HepG2 (cell line): ENCODE data around the gene ELOVL6. TPM values are rescaled to one million over a fixed set of nuclear protein-coding genes. Genes with fewer than 3 reads are reported as not detected.
A peak's percentile ranks its signal among the peaks of the same experiment; 100 is the strongest.

Experiments
- ATF7 ChIP-seq, 2 experiments: fragments of 450-650 bp in 1 of 2; sonication (generic) in 1 of 2; formaldehyde crosslinking in 1 of 2; IDR thresholded peaks; 2 replicates each; pipeline versions ENCODE4 v1.4.0 to v1.6.1; 2016 to 2020; ENCODE audit warnings: antibody characterized with exemption in 1 of 2, mild to moderate bottlenecking in 1 of 2, missing genetic modification reagents in 1 of 2
- CBX5 ChIP-seq: sonication (generic); formaldehyde crosslinking; IDR thresholded peaks from 2 replicates; pipeline ENCODE4 v1.4.0; 2020; ENCODE audit warnings: missing genetic modification reagents, borderline replicate concordance
- CTCF ChIP-seq: sonication (generic); formaldehyde crosslinking; IDR thresholded peaks from 2 replicates; pipeline ENCODE4 v1.5.0; 2020; ENCODE audit warnings: mild to moderate bottlenecking, missing genetic modification reagents, moderate library complexity
- DRAP1 ChIP-seq: IDR thresholded peaks from 2 replicates; pipeline ENCODE4 v1.6.1; 2016; ENCODE audit warnings: missing genetic modification reagents, missing compliant biosample characterization
- ELF3 ChIP-seq: IDR thresholded peaks from 2 replicates; pipeline ENCODE4 v1.6.1; 2016; ENCODE audit warnings: missing genetic modification reagents, missing compliant biosample characterization
- FIP1L1 ChIP-seq: fragments of 200-400 bp; formaldehyde crosslinking; IDR thresholded peaks from 2 replicates; pipeline ENCODE4 v1.6.1; 2018; ENCODE audit warnings: low read depth, mild to moderate bottlenecking, low read length, moderate library complexity, borderline replicate concordance; ENCODE audit not compliant: insufficient read depth
- GPN1 ChIP-seq: sonication (generic); formaldehyde crosslinking; IDR thresholded peaks from 2 replicates; pipeline ENCODE4 v1.5.1; 2020; ENCODE audit warnings: missing genetic modification reagents, borderline replicate concordance
- MAFF ChIP-seq: IDR thresholded peaks from 2 replicates; pipeline ENCODE4 v1.6.1; 2011; ENCODE audit warnings: low read depth, low read length, improper control_type of control experiment
- NAIF1 ChIP-seq: sonication (generic); formaldehyde crosslinking; IDR thresholded peaks from 2 replicates; pipeline ENCODE4 v1.5.0; 2020; ENCODE audit warnings: mild to moderate bottlenecking, missing genetic modification reagents, borderline replicate concordance
- NBN ChIP-seq: fragments of 450-650 bp; conservative IDR thresholded peaks from 2 replicates; pipeline ENCODE4 v1.6.1; 2017
- NCOA1 ChIP-seq: sonication (generic); formaldehyde crosslinking; IDR thresholded peaks from 2 replicates; pipeline ENCODE4 v1.9.0; 2021; ENCODE audit warnings: missing genetic modification reagents
- NFE2L1 ChIP-seq: sonication (generic); formaldehyde crosslinking; IDR thresholded peaks from 2 replicates; pipeline ENCODE4 v1.4.0; 2020; ENCODE audit warnings: missing genetic modification reagents, mild to moderate bottlenecking, borderline replicate concordance
- NKX3-1 ChIP-seq: sonication (generic); formaldehyde crosslinking; IDR thresholded peaks from 2 replicates; pipeline ENCODE4 v1.5.0; 2020; ENCODE audit warnings: missing genetic modification reagents
- NR1H2 ChIP-seq: sonication (generic); formaldehyde crosslinking; IDR thresholded peaks from 2 replicates; pipeline ENCODE4 v1.8.1; 2022; ENCODE audit warnings: low read depth, missing genetic modification reagents, borderline replicate concordance
- POLR2AphosphoS2 ChIP-seq: IDR thresholded peaks from 2 replicates; pipeline ENCODE4 v1.6.1; 2011; ENCODE audit warnings: low read depth, low read length, improper control_type of control experiment
- PRMT3 ChIP-seq: sonication (generic); formaldehyde crosslinking; IDR thresholded peaks from 2 replicates; pipeline ENCODE4 v1.8.1; 2022; ENCODE audit warnings: low read depth, mild to moderate bottlenecking, moderate library complexity, missing genetic modification reagents, borderline replicate concordance
- RBM39 ChIP-seq: fragments of 200-400 bp; formaldehyde crosslinking; IDR thresholded peaks from one replicate; pipeline ENCODE4 v1.6.1; 2018; ENCODE audit warnings: antibody characterized with exemption, mild to moderate bottlenecking, low read depth, low read length; ENCODE audit not compliant: poor library complexity, severe bottlenecking
- RFXAP ChIP-seq: sonication (generic); formaldehyde crosslinking; IDR thresholded peaks from 2 replicates; pipeline ENCODE4 v1.4.0; 2020; ENCODE audit warnings: missing genetic modification reagents, borderline replicate concordance
- RNF2 ChIP-seq: fragments of 450-650 bp; conservative IDR thresholded peaks from 2 replicates; pipeline ENCODE4 v1.6.1; 2016; ENCODE audit warnings: low read depth
- ZBTB20 ChIP-seq: sonication (generic); formaldehyde crosslinking; IDR thresholded peaks from 2 replicates; pipeline ENCODE4 v1.8.1; 2023; ENCODE audit warnings: missing genetic modification reagents, low read depth, mild to moderate bottlenecking, borderline replicate concordance
- ZFP62 ChIP-seq: sonication (generic); formaldehyde crosslinking; IDR thresholded peaks from 2 replicates; pipeline ENCODE4 v1.4.0; 2020; ENCODE audit warnings: missing genetic modification reagents
- ZKSCAN1 ChIP-seq: fragments of 150-350 bp; IDR thresholded peaks from 2 replicates; pipeline ENCODE4 v1.6.1; 2014; ENCODE audit warnings: low read length
- ZNF12 ChIP-seq: sonication (generic); formaldehyde crosslinking; IDR thresholded peaks from 2 replicates; pipeline ENCODE4 v1.5.0; 2020; ENCODE audit warnings: missing genetic modification reagents
- ZNF138 ChIP-seq: sonication (generic); formaldehyde crosslinking; IDR thresholded peaks from 2 replicates; pipeline ENCODE4 v1.5.0; 2020; ENCODE audit warnings: mild to moderate bottlenecking, low read depth, missing genetic modification reagents
- ZNF264 ChIP-seq: sonication (generic); formaldehyde crosslinking; IDR thresholded peaks from 2 replicates; pipeline ENCODE4 v1.4.0; 2020; ENCODE audit warnings: missing genetic modification reagents
- ZNF383 ChIP-seq: sonication (generic); formaldehyde crosslinking; IDR thresholded peaks from 2 replicates; pipeline ENCODE4 v1.4.0; 2020; ENCODE audit warnings: missing genetic modification reagents, mild to moderate bottlenecking, borderline replicate concordance
- ZNF746 ChIP-seq: sonication (generic); formaldehyde crosslinking; IDR thresholded peaks from 2 replicates; pipeline ENCODE4 v1.8.0; 2022; ENCODE audit warnings: mild to moderate bottlenecking, missing genetic modification reagents
- ZNF768 ChIP-seq: sonication (generic); formaldehyde crosslinking; IDR thresholded peaks from 2 replicates; pipeline ENCODE4 v1.4.0; 2020; ENCODE audit warnings: missing genetic modification reagents
- ZNF773 ChIP-seq: sonication (generic); formaldehyde crosslinking; IDR thresholded peaks from 2 replicates; pipeline ENCODE4 v1.4.0; 2020; ENCODE audit warnings: missing genetic modification reagents, borderline replicate concordance
- ZNF891 ChIP-seq: sonication (generic); formaldehyde crosslinking; IDR thresholded peaks from 2 replicates; pipeline ENCODE4 v1.5.0; 2020; ENCODE audit warnings: mild to moderate bottlenecking, missing genetic modification reagents
- polyA plus RNA-seq, 8 experiments: library from polyadenylated mRNA; depleted of rRNA in 3 of 8; stranded (reverse) in 7 of 8; unstranded in 1 of 8; fragments of >200 nt; fragmentation: Illumina TruSeq in 4 of 8; extraction: Trizol in 4 of 8; gene quantifications; 2 replicates each; pipeline versions ENCODE4 v1.2.1 to v1.2.3, GENCODE V29; 2011 to 2016; ENCODE audit warnings: low read depth in 4 of 8, missing spikeins in 1 of 8, mixed read lengths in 1 of 8; ENCODE audit not compliant: insufficient read depth in 1 of 8
- total RNA-seq, 5 experiments: library from RNA; depleted of rRNA; stranded (reverse); fragments of >200 nt; fragmentation: Illumina TruSeq; extraction: Trizol; gene quantifications; 2 replicates each; pipeline ENCODE4 v1.2.3, GENCODE V29; 2016; ENCODE audit warnings: low read depth in 1 of 5

The ELOVL6 gene
- total and polyA plus RNA-seq, 2 of the 13 experiments (the other 11 are each of a cell fraction or from before 2014, with no cell fraction given): 14.1 to 23.2 TPM

DNA sequence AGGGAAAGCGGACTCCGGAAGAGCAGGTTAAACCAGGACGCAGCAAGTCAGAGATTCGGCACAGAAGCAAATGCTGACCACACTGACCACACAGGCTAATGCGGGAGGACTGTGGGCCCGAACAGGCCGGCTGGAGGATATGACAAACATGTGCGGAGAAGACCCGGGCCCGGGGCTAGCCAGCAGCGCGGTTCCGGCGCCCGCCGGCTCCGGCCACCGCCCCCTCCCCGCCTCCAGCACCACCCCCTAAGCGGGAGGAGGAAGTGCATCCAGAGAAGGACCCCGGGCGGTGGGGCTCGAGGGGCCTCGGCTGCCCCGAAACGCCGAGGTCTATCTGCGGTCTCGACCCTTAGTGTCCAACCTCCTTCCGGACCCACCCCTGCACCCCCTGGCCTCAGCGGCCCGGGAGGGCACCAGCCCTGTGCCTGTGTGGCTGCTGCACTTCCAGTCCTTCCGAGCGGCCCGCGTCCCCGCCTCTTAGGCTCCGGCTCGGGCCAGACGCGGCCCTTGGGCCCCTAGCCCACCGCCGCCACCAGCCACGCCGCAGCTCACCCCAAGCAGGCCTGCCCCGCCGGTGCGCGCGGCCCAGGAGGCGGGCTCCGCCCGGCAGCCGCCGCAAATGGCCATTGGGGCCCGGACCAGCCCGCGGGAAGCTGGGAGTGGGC is 2.1 kb downstream of the ELOVL6 start (continued):
- no peak for TF ChIP-seq MAFF
- no peak for TF ChIP-seq ZFP62 (CRISPR knock-in tag)
- TF ChIP-seq NAIF1 (CRISPR knock-in tag): no peak
- TF ChIP-seq POLR2AphosphoS2: no peak
- no peak; the same call in 1 of the 2 replicates for TF ChIP-seq RFXAP
- TF ChIP-seq ZNF12 (CRISPR knock-in tag): 0 out of 2 replicates have a peak, but pooled peaks have one; percentile 11
- TF ChIP-seq ZNF383 (CRISPR knock-in tag): peak; percentile 90; the same call in 1 of the 2 replicates
- no peak for TF ChIP-seq ZBTB20
- no peak for TF ChIP-seq DRAP1 (CRISPR knock-in tag)
- TF ChIP-seq ELF3 (CRISPR knock-in tag): peak; percentile 67; the same call in 1 of the 2 replicates
- TF ChIP-seq ZNF891: no peak
- TF ChIP-seq ZNF773 (CRISPR knock-in tag): no peak
- TF ChIP-seq PRMT3 (CRISPR knock-in tag): 0 out of 2 replicates have a peak, but pooled peaks have one; percentile 16
- TF ChIP-seq CBX5: no peak
- peak; percentile 81; the same call in 1 of the 2 replicates for TF ChIP-seq NR1H2
- TF ChIP-seq NFE2L1 (CRISPR knock-in tag): no peak
- TF ChIP-seq ATF7 (IDR thresholded peaks at IDR 0.05): no peak
- no peak for TF ChIP-seq ATF7 (CRISPR knock-in tag; IDR thresholded peaks at IDR 0.05)
- TF ChIP-seq RBM39: peak; percentile 32
- TF ChIP-seq ZNF746: no peak
- no peak for TF ChIP-seq ZNF264 (CRISPR knock-in tag)
- TF ChIP-seq FIP1L1: no peak
- no peak for TF ChIP-seq NKX3-1 (CRISPR knock-in tag)
- TF ChIP-seq ZNF138 (CRISPR knock-in tag): no peak; the same call in 1 of the 2 replicates
- TF ChIP-seq GPN1 (CRISPR knock-in tag): no peak
- no peak for TF ChIP-seq ZKSCAN1
- peak; percentile 9; the same call in 1 of the 2 replicates for TF ChIP-seq CTCF (CRISPR knock-in tag)
- 0 out of 2 replicates have a peak, but pooled peaks have one; percentile 56 for TF ChIP-seq ZNF768 (CRISPR knock-in tag)
- TF ChIP-seq NCOA1 (CRISPR knock-in tag): no peak
- no peak for TF ChIP-seq RNF2
- TF ChIP-seq NBN: no peak
